ENCODE data around the gene LRRK1.

Gene LRRK1

DNA sequence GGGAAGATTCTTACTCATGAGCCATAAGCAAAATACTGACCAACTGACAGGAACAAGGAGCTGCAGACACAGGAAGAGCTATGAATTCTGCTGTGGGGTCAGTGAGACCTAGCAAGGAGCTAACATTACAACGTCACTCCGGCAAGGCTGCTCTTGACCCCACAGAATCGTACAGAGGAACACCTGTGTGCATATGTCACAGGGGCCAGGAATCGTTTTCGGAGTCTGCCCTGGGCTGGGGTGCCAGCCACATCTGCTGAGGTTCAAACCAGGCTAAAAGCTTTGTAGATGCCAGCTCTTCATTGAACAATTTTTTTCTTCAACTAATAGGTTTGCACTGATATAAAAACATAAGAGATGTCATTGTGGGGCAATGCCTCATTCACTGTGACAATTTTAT is 82.6 kb downstream of the LRRK1 start:
- Mint-ChIP-seq H3K4me1 (ENCODE audit: low read depth) (no peaks in the 10 kb centered on the region), H3K36me3 (ENCODE audit: low read depth) (no peaks in the 10 kb centered on the region), H3K27ac (no peak overlapping the region), H3K27me3 (ENCODE audit: low read depth) (peaks cover 35% of the 10 kb centered on the region), H3K9me3 (no peaks in the 10 kb centered on the region), H3K4me3 (no peak overlapping the region)

DNA sequence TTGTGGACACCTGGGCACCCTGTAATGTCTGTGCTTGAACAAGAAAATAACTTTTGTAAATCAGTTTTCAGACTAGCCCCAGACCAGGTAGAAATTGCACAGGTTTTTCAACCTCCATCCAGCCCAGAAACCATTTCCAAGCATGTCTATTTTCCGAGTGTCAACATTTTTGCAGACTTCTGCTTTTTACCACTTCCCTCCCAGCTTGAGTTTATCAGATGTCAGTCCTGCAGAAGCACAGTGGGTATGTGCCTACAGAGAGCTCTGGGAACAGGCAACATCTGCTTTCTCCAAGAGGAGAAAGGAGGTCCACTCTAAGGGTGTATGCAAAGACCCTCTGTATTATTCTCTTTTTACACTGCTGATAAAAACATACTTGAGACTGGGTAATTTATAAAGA is 83.9 kb downstream of the LRRK1 start:
- H3K27me3 Mint-ChIP-seq (ENCODE audit: low read depth), result peaks cover 40% of the 10 kb centered on the region
- H3K27ac Mint-ChIP-seq, result no peak overlapping the region
- H3K36me3 Mint-ChIP-seq (ENCODE audit: low read depth), result no peaks in the 10 kb centered on the region
- H3K9me3 Mint-ChIP-seq, result no peaks in the 10 kb centered on the region
- no peak overlapping the region for H3K4me3 Mint-ChIP-seq
- peaks cover 9% of the 10 kb centered on the region for H3K4me1 Mint-ChIP-seq (ENCODE audit: low read depth)

DNA sequence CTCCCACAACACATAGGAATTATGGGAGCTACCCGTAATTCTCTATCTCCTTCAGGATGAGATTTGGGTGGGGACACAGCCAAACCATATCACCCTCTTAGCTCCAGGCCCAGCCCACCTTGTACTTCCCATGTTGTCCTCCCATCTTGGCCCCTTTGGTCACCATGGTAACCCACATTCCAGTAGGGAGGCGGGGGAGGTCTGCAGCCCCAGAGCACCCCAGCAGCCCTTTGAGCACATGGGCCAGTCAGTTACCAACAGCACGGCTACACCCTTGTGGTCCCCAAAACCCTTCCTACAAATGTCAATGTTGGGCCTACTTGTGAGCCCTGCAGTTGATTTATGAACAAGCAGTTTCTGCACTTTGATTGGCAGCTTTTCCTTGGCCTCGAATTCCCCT is 84.5 kb downstream of the LRRK1 start:
- H3K4me3 Mint-ChIP-seq, result no peak overlapping the region
- H3K36me3 Mint-ChIP-seq (ENCODE audit: low read depth), result no peaks in the 10 kb centered on the region
- peaks cover 16% of the 10 kb centered on the region for H3K4me1 Mint-ChIP-seq (ENCODE audit: low read depth)
- H3K27me3 Mint-ChIP-seq (ENCODE audit: low read depth), result peaks cover 37% of the 10 kb centered on the region
- no peak overlapping the region for H3K27ac Mint-ChIP-seq
- no peaks in the 10 kb centered on the region for H3K9me3 Mint-ChIP-seq

DNA sequence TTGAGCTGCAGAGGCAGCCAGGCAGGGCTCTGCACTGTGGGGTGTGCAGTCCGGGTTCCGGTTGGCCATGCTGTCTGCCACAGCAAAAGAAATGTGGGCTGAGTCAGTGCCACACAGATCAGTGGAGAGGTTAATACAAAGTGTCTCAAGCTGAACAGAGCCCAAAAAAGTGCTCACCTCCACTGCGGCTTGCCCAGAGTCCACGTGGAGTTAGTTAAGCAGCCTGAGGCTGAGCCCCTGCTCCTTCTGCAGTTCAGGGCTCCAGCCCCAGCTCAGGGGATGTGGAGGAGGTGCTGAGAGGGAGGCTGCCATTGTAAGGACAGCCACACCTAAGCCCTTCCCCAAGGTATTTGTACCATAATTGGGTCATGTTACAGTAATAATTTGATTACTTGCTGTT is 85.3 kb downstream of the LRRK1 start:
- Mint-ChIP-seq H3K27ac (no peak overlapping the region), H3K4me1 (ENCODE audit: low read depth) (peaks cover 19% of the 10 kb centered on the region), H3K4me3 (no peak overlapping the region), H3K36me3 (ENCODE audit: low read depth) (no peaks in the 10 kb centered on the region), H3K9me3 (no peaks in the 10 kb centered on the region), H3K27me3 (ENCODE audit: low read depth) (peaks cover 36% of the 10 kb centered on the region)

DNA sequence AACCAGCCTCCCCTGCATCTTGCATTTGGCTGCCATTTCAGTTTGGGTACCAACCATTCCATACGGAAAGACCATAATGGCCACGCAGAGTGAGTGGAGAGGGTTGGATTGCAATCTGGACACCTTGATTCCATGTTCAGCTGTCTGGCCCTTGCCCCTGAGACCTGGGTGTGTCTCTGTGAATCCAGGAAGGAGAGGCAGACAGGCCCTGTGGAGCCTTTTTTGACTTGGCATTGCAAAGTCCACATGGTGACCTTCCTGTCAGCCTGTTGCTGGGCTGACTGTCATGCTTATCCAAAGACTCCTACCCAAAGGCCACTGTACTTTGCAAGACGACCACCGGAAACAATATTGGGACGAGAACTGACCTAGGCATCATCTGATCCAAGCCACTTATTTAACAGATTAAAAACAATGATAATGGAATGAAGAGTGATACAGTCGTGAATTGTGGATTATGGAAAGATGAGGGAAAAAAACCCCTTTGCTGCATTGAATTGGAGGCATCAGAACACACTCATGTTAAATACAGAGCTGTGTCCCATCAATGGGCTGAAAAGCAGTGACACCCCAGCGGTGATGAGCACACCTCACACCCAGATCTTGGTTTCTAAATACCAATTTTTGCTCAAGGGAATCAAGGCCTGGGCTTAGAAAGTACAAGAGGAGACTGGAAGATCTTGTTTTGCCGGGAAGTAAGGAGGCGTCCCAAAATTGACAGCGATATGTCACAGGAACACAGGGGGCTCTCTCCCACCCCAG is 86.0 kb downstream of the LRRK1 start:
- peaks cover 19% of the 10 kb centered on the region for H3K4me1 Mint-ChIP-seq (ENCODE audit: low read depth)
- peaks cover 40% of the 10 kb centered on the region for H3K27me3 Mint-ChIP-seq (ENCODE audit: low read depth)
- no peak overlapping the region for H3K4me3 Mint-ChIP-seq
- H3K27ac Mint-ChIP-seq, result no peak overlapping the region
- H3K9me3 Mint-ChIP-seq, result no peaks in the 10 kb centered on the region
- H3K36me3 Mint-ChIP-seq (ENCODE audit: low read depth), result no peaks in the 10 kb centered on the region

DNA sequence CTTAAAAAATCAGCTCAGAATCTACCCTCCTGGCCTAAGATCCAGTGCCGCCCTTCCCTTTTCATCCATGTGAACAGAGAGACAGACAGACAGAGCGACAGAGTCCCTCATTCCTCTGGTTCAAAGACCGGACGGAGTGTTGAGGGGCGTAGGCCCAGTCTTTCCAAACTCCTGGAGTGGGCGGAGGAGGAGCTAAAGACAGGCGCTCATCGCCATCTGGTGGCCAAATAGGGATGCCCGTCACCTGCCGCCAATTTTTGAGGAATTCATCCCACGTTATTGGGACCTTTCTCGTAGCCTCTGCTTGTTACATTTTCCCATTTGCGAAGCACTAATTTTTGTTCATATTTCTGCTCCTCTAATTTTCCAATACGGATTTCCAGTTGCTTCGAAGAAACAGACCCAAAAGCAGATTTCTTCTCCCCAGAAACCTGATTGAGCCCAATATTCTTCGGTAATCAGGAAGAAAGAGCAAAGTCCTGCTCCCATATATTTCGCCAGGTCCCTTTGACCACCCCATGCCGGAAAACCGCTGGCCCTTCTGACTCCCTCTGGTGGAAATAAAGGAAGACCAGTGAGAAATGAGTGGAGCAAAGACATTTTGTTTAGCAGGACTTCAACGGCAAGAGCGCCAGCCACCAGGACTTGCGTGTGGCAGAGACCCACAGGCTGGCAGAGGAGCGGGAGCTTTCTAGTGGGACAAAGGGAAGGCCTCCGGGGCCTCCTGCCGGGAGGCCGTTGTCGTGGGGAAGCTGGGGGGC is 88.0 kb downstream of the LRRK1 start:
- Mint-ChIP-seq H3K27me3 (ENCODE audit: low read depth) (peaks cover 28% of the 10 kb centered on the region), H3K36me3 (ENCODE audit: low read depth) (no peaks in the 10 kb centered on the region), H3K27ac (no peak overlapping the region), H3K4me3 (peak overlapping the region; percentile 80), H3K4me1 (ENCODE audit: low read depth) (peaks cover 19% of the 10 kb centered on the region), H3K9me3 (no peaks in the 10 kb centered on the region)

DNA sequence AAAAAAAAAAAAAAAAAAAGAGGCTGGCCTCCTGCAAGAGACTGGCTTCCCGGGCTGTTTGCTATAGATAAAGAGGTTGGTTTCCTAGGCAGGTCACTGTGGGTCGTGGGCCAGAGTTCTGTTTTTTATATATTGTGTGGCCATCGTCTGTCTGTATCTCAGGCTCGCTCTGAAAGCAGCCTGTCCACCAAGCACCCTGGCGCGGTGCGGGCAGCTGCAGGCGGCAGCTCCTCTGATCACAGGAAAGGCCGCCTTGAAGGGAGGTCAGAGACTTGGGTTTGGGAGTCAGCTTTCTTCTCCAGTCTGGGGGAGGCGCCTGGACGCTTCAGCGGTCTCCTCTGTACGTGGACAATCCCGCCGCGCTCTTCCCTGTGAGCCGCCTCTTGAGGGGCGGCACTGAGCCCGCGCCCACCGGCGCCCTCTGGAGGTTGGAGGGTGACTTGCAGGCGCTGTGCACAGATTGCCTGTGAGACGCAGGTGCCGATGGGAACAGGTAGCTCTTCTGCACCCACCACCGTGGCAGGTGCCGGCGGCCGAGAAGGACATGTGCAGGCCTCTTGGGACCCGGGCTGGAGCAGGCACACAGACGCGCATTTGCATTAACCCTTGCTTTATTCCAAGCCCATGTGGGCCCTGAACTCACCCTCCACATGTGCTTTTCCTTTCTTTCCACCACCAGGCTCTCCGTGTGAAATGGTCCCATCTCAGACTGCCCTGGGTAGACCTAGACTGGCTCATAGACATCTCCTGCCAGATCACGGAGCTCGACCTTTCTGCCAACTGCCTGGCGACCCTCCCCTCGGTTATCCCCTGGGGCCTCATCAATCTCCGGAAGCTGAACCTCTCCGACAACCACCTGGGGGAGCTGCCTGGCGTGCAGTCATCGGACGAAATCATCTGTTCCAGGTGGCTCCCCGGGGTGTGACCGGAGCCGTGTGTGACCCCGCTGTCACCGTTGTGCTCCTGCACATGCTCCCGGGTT is 89.3 kb downstream of the LRRK1 start:
- H3K4me1 Mint-ChIP-seq (ENCODE audit: low read depth), result peaks cover 19% of the 10 kb centered on the region
- H3K27me3 Mint-ChIP-seq (ENCODE audit: low read depth), result peaks cover 23% of the 10 kb centered on the region
- H3K36me3 Mint-ChIP-seq (ENCODE audit: low read depth), result no peaks in the 10 kb centered on the region
- no peak overlapping the region for H3K27ac Mint-ChIP-seq
- H3K4me3 Mint-ChIP-seq, result peak overlapping the region; percentile 80
- no peaks in the 10 kb centered on the region for H3K9me3 Mint-ChIP-seq

DNA sequence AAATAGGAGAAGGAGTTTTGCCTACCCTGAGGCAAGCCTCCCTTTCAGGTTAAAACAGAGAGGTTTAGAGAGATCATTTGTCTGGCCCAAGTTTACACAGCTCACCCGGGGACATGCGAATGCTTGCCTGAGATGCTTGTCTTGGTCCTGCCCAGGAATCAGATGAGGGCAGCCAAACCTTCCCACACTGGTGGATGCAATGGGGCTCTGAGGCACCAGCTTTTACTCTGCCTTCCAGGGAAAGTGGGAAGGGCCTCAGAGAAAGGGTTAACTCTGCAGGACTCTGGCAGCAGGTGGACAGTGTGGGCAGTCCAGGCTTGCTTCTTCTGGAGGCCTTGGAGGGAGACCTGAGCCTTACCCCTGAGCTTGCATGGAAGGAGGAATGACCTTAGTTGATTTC is 90.0 kb downstream of the LRRK1 start:
- H3K27me3 Mint-ChIP-seq (ENCODE audit: low read depth), result peaks cover 23% of the 10 kb centered on the region
- H3K4me1 Mint-ChIP-seq (ENCODE audit: low read depth), result peaks cover 19% of the 10 kb centered on the region
- H3K36me3 Mint-ChIP-seq (ENCODE audit: low read depth), result no peaks in the 10 kb centered on the region
- no peak overlapping the region for H3K4me3 Mint-ChIP-seq
- no peak overlapping the region for H3K27ac Mint-ChIP-seq
- no peaks in the 10 kb centered on the region for H3K9me3 Mint-ChIP-seq

DNA sequence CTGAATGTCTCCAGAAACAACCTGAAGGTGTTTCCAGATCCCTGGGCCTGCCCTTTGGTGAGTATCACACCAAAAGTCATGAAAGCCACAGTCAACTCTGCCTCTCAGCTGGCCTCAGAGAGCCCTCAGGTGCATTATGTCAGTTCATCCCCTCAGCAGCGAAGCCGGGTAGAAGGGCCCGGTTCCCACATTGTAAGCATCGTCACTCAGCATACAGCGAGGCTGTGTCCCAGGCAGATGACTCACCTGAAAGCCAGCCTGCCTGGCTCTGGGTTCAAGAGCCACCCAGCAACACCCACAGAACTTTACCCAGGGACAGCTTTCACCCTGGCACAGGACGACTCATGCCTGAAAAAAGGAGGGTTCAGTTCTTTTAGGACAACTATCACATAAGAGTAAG is 91.6 kb downstream of the LRRK1 start:
- Mint-ChIP-seq H3K36me3 (ENCODE audit: low read depth) (no peaks in the 10 kb centered on the region), H3K27me3 (ENCODE audit: low read depth) (peaks cover 15% of the 10 kb centered on the region), H3K9me3 (no peaks in the 10 kb centered on the region)

DNA sequence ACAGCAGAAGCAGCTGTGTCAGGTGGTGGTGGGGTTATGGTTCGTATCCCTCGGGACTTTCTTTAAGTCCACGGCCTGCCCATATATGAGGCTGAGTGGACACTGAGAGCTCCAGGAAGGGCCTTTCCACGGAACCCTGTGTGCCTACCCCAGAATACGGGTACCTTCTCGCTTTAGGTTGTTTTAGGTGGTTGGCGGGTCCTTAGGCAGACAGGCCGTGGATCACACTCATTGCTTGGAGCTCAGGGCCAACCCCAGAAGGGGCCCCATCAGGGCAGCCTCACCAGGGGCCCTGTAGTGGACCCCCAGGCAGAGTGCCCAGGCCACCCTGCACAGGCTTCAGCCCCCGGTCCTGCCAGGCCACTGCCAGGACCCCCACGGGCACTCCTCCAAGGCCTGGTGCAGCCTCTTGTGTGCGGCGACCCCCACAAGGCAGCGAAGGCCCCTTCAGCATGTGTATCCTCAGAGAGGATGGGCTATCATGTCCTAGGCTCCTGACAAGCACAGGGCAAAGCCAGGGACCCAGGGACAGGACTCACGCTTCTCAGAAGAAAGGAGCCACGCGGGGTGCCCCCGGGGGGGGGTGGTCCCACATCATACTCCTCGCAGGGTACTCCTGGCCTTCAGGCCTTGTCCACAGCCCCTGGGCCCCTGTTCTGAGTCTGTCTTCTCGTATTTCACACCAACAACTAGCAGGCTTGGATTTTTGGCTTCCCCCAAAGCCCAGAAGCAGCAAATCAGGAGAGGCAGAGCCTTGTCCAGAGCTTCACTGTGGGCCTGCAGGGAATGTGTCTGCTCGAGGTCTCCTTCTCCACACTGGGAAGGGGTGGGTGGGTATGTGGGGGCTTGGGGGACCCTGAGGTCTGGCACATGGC is 93.4 kb downstream of the LRRK1 start:
- Mint-ChIP-seq H3K9me3 (no peaks in the 10 kb centered on the region), H3K4me3 (no peak overlapping the region), H3K36me3 (ENCODE audit: low read depth) (no peaks in the 10 kb centered on the region), H3K27ac (no peak overlapping the region), H3K27me3 (ENCODE audit: low read depth) (peaks cover 4% of the 10 kb centered on the region), H3K4me1 (ENCODE audit: low read depth) (peaks cover 15% of the 10 kb centered on the region)

More for the DNA sequence above, 91.6 kb downstream of the LRRK1 start:
- peaks cover 21% of the 10 kb centered on the region for H3K4me1 Mint-ChIP-seq (ENCODE audit: low read depth)
- H3K27ac Mint-ChIP-seq, result no peak overlapping the region
- no peak overlapping the region for H3K4me3 Mint-ChIP-seq

DNA sequence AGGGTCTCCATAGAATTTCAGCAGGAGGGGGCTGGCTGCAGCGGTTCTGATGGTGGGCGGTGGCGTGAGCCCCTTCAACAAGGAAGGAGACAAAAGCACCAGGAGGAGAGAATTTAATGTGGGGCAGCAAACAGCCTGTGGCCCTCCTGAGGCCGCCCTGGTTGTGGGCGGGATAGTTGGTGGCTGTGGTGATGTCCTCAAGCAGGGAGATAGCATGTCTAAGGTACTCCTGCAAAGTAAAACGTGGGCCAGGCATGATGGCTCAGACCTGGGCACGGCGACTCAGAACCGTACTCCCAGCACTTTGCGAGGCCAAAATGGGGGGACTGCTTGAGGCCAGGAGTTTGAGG is 94.0 kb downstream of the LRRK1 start:
- H3K9me3 Mint-ChIP-seq, result no peaks in the 10 kb centered on the region
- no peak overlapping the region for H3K4me3 Mint-ChIP-seq
- no peaks in the 10 kb centered on the region for H3K36me3 Mint-ChIP-seq (ENCODE audit: low read depth)
- peaks cover 3% of the 10 kb centered on the region for H3K27me3 Mint-ChIP-seq (ENCODE audit: low read depth)
- H3K27ac Mint-ChIP-seq, result no peak overlapping the region
- H3K4me1 Mint-ChIP-seq (ENCODE audit: low read depth), result peaks cover 11% of the 10 kb centered on the region

DNA sequence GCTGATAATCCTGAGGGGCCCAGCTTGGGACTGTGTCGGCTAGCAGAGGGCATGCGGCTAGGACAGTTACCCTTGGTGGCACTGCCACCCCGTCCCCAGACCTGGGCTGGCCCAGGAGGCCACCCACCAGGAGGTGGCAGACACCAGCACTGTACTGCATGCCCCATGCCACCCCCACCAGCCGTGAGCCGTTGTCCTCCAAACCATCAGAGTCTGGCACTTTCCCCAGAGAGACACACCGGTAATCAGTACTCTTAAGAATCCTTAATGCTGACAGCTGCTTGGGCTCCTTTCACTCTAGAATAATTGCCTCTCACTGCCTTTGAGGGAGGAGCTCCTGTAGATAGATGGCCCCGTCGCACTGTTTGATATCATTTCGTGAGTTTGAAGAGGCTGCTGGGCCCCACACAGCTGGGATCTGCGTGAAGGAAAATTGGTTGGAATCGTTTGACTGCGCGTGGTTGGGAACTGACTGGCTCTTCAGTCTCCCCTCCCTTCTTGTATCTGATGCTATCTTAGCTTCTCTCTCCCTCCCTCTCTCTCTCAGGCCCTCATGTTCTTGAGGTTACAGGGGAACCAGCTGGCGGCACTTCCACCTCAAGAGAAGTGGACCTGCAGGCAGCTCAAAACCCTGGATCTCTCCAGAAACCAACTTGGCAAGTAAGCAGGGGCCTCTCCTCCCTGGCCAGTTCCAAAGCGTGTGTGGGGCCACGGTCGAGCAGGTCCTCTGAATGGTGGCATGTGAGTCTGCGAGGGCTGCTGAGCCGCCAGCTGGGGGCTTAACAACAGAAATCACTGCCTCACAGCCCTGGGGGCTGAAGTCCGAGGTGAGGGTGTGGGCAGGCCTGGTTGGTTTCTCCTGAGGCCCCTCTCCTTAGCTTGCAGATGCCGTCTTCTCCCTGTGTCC is 94.9 kb downstream of the LRRK1 start:
- Mint-ChIP-seq H3K4me1 (ENCODE audit: low read depth) (peaks cover 2% of the 10 kb centered on the region), H3K36me3 (ENCODE audit: low read depth) (no peaks in the 10 kb centered on the region), H3K4me3 (no peak overlapping the region), H3K9me3 (no peaks in the 10 kb centered on the region), H3K27ac (no peak overlapping the region), H3K27me3 (ENCODE audit: low read depth) (peaks cover 3% of the 10 kb centered on the region)
